GM19099 (cell line): ENCODE data around the gene GJA5.

Experiments used
- POLR2A ChIP-seq: IDR thresholded peaks from 3 replicates; pipeline ENCODE4 v1.6.1; 2011; ENCODE audit warnings: low read depth; ENCODE audit not compliant: insufficient read length; ENCODE audit errors: extremely low read depth

Gene GJA5

GRCh38 chr1:147760481-147761260 is at the start of gene GJA5:
Gene GJA5, minus strand, starts transcription at chr1:147760602. Its CDS starts 1,364 bp downstream, at chr1:147759238.
- TF ChIP-seq POLR2A = no peak

- TF ChIP-seq POLR2A = no peak
Measured at GRCh38 chr1:147809236-147809635, 48.8 kb upstream of the GJA5 start.

DNA sequence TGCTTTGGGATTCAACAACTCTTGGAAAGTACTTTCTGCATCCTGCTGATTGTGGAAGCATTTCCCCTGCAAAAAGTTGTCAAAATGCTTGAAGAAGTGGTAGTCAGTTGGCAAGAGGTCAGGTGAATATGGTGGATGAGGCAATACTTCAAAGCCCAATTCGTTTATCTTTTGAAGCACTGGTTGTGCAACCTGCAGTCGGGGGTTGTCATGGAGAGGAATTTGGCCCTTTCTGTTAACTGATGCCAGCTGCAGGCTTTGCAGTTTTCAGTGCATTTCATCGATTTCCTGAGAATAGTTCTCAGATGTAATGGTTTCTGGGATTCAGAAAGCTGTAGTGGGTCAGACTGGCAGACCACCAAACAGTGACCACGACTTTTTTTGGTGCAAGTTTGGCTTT is 47.6 kb upstream of the GJA5 start:
- no peak for TF ChIP-seq POLR2A

DNA sequence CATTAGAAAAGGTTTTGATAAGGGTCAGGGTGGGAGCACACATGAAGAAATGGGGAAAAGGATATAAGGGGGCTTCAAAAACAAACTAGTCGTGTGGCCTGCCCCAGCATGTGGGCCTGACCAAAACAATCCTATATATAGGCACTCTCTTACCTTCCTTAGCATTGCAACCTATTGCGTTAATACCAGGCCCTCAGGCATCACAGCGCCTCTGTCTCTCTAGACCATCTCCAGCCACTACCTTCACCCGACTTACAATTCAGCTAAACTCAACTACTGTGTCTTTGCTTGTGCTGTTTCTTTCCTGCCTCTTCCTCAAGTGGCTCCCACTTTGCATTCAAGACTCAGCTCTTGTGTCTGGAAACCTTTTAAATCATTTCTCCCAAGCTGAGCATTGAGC is 47.0 kb upstream of the GJA5 start:
- TF ChIP-seq POLR2A = no peak

DNA sequence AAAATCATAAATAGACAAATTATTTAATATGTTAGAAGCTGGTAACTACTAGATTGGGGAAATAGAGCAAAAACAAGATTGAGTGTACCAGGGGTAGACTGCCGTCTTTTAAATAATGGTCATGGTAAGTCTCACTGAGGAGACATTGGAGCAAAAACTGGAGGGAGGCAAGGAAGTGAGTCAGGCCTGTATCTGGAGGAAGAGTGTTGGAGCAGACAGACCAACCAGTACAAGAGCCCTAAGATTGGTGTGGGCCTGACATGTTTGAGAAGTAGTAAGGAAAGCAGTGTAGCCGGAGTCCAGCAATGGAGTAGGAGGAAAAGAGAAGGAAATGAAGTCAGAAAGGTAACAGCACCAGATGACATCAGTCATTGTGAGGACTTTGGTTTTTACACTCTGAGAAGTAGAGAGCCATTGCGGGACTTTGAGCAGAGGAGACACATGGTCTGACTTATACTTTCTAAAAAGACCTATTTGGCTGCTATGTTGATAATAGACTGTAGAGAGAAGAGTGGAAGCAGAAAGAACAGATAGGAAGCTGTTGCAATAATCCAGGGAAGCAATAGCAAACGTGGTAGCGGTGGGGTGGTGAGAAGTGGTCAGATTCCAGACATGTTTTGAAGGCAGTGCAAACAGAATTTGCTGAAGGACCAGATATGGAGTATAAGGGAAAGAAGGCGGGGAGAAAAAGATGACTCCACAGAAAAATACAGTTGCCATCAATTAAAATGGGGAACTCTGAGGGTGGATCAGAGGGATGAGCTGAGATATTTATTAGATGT is 44.7 kb upstream of the GJA5 start:
- TF ChIP-seq POLR2A = no peak

- no peak for TF ChIP-seq POLR2A
Measured at GRCh38 chr1:147800804-147801203, 40.4 kb upstream of the GJA5 start.

GRCh38 chr1:147798731-147799130 is 38.3 kb upstream of the GJA5 start:
- no peak for TF ChIP-seq POLR2A

- TF ChIP-seq POLR2A = no peak
Measured at GRCh38 chr1:147794570-147794969, 34.2 kb upstream of the GJA5 start.

DNA sequence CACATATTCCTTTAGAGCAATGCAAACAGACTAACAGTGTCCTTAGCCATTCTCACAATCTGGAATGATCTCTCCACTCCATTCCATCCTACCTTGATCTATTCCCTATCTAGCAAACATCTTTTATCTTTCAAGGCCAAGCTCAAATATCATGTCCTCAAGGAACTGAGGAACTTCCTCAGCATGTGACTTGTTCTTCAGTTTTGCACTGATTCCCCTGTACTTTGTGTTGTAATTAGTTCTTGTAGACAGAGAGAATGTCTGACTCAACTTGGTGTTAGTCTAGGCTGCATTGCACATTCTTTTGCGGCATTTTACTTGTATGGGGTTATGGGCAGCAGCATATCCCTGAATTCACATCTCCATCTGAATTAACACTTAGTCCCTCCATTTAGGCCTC is 31.5 kb upstream of the GJA5 start:
- TF ChIP-seq POLR2A = no peak

DNA sequence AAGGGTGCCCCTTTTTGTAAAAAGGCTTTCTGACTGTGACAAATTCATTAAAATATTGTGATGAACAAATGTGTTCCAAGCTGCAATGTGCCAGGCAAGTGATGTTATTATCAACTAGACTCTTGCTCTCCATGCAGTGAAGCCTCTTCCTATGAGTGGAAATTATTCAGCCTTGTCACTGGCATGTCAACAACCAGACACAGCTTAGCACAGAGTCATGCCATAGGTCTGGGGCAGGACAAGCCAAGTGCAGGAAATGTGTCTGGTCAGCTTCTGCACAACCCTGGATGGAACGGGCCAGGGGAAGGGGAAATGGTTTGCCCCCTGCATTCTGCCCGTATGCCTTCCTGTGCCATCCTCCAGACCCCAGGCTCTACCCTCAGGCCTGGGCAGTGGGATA is 27.4 kb upstream of the GJA5 start:
- TF ChIP-seq POLR2A = no peak

DNA sequence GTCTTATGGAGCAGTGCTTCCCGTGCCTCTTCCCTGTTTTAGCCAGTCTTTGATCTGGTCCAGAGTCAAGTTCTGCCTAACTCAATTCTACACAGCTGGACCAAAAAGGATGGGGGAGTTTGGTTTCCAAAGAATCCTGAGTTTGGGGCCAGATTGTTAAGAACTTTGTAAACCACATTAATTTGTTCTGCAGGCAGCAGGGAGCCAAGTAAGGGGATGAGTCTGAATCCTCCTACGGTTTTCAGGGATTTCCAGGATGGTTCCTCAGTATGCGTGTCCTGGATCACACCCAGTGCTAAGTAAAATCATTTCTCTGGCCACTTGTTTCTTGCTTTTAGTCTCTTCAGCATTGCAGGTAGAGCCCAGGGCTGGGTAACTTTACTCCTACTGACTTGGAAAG is 26.1 kb upstream of the GJA5 start:
- TF ChIP-seq POLR2A = no peak

GRCh38 chr1:147785794-147786506 is 25.5 kb upstream of the GJA5 start:
- TF ChIP-seq POLR2A = no peak

- TF ChIP-seq POLR2A = no peak
Measured at GRCh38 chr1:147784941-147785340, 24.5 kb upstream of the GJA5 start.

- TF ChIP-seq POLR2A = no peak
Measured at GRCh38 chr1:147781056-147781471, 20.7 kb upstream of the GJA5 start.

- no peak for TF ChIP-seq POLR2A
Measured at GRCh38 chr1:147777694-147778093, 17.3 kb upstream of the GJA5 start.
